LNCaP clone FGC (cell line): Measurements from ENCODE around the gene AKIRIN2.

ENCODE experiments used
- DNase-seq: peaks from one replicate; pipeline ENCODE4 v3.0.0-alpha.2; 2011; ENCODE audit warnings: low read depth
- H3K4me3 ChIP-seq: 2 replicates; pipeline ENCODE4 v1.5.1; 2011; ENCODE audit warnings: mild to moderate bottlenecking, low read depth, low read length, control low read depth
- CTCF ChIP-seq: IDR thresholded peaks from 2 replicates; pipeline ENCODE4 v1.5.1; 2012; ENCODE audit warnings: mild to moderate bottlenecking; ENCODE audit not compliant: control insufficient read depth, insufficient read depth; ENCODE audit errors: extremely low read depth

The AKIRIN2 gene

GRCh38 chr6:87675004-87675681 lies 26.9 kb downstream of the AKIRIN2 start:
- H3K4me3 ChIP-seq: no peak overlapping the region
- no peak for TF ChIP-seq CTCF
- no peak for DNase-seq

- DNase-seq: no peak
- TF ChIP-seq CTCF: no peak
- no peak overlapping the region for H3K4me3 ChIP-seq
Observed at GRCh38 chr6:87674290-87674689, 27.7 kb downstream of the AKIRIN2 start.

- DNase-seq: no peak
- H3K4me3 ChIP-seq: no peak overlapping the region
- no peak for TF ChIP-seq CTCF
Observed at GRCh38 chr6:87673237-87673636, 28.8 kb downstream of the AKIRIN2 start.

GRCh38 chr6:87672641-87673040 lies 29.4 kb downstream of the AKIRIN2 start:
- DNase-seq: no peak
- no peak overlapping the region for H3K4me3 ChIP-seq
- no peak for TF ChIP-seq CTCF

GRCh38 chr6:87671555-87672029 lies 30.4 kb downstream of the AKIRIN2 start:
- no peak for DNase-seq
- no peak overlapping the region for H3K4me3 ChIP-seq
- no peak for TF ChIP-seq CTCF

GRCh38 chr6:87670707-87671106 lies 31.3 kb downstream of the AKIRIN2 start:
- TF ChIP-seq CTCF: no peak
- no peak for DNase-seq
- H3K4me3 ChIP-seq: no peak overlapping the region

GRCh38 chr6:87669051-87669450 lies 33.0 kb downstream of the AKIRIN2 start:
- H3K4me3 ChIP-seq: no peak overlapping the region
- DNase-seq: peak; percentile 46
- TF ChIP-seq CTCF: no peak
